ENCODE data around the gene TMIGD2. TPM values are rescaled to one million over a fixed set of nuclear protein-coding genes. Genes with fewer than 3 reads are reported as not detected.
"Not testable (repeated sequence)": the region's sequence is repeated elsewhere in the genome, so short reads cannot be mapped to it uniquely, and the experiment has no call there.

TMIGD2 gene
- total RNA-seq (not detected), polyA plus RNA-seq (0.25 TPM)
- long read RNA-seq, donor 1, partial matches to known transcripts, result 0 of 1 reads
- long read RNA-seq, donor 1, other reads (novel, unspliced or antisense), result 0 of 1 reads
- long read RNA-seq, donor 2, result 0 reads
- long read RNA-seq, donor 3, result 0 reads
- long read RNA-seq, donor 4, result 0 reads

GRCh38 chr19:4302243-4302640, at the start of gene TMIGD2:
TSS of gene TMIGD2 (minus strand) at chr19:4302389. CDS start at chr19:4302385, 4 bp downstream.
- ATAC-seq (no peak), DNase-seq (no peak)
- Histone ChIP-seq H3K4me1 (ENCODE audit: control insufficient read depth, insufficient read depth, low read length) (no peaks in the 10 kb centered on the region), H3K9me3 (ENCODE audit: control insufficient read depth, low read length) (no peaks in the 10 kb centered on the region), H3K27me3 (ENCODE audit: control insufficient read depth, insufficient read depth) (no peaks in the 10 kb centered on the region), H3K4me3 (ENCODE audit: low read length) (no peak within 1 kb of the TSS), H3K27ac (ENCODE audit: low read length) (no peak within 1 kb of the TSS)
- 52% methylated on average over 8 of the region's 8 CpGs for WGBS
- intact Hi-C loops (cut with DNase I), result no loop called here

- 94% methylated on average over 9 of the region's 9 CpGs for WGBS
- H3K4me3 ChIP-seq (ENCODE audit: low read length), result no peak overlapping the region
- intact Hi-C loops (cut with DNase I), result loop anchor here (5.0 to 10.0 kb wide), 2 partner anchors 76 to 83 kb away; partner anchors contain the start of gene SHD (in 1 of the 4)
Measured at GRCh38 chr19:4350726-4351125, 48.5 kb upstream of the TMIGD2 start.

GRCh38 chr19:4350111-4350510, 47.9 kb upstream of the TMIGD2 start:
- H3K4me3 ChIP-seq (ENCODE audit: low read length), result no peak overlapping the region
- H3K4me1 ChIP-seq (ENCODE audit: control insufficient read depth, insufficient read depth, low read length), result no peaks in the 10 kb centered on the region
- H3K9me3 ChIP-seq (ENCODE audit: control insufficient read depth, low read length), result no peaks in the 10 kb centered on the region
- H3K27ac ChIP-seq (ENCODE audit: low read length), result no peak overlapping the region
- intact Hi-C loops (cut with DNase I), result loop anchor here (5.0 to 10.0 kb wide), 2 partner anchors 75 to 83 kb away; partner anchors contain the start of gene SHD (in 1 of the 4)
- ATAC-seq (no peak), DNase-seq (no peak)
- WGBS, result 89% methylated on average over 8 of the region's 8 CpGs
- H3K27me3 ChIP-seq (ENCODE audit: control insufficient read depth, insufficient read depth), result no peaks in the 10 kb centered on the region

More at GRCh38 chr19:4350726-4351125, 48.5 kb upstream of the TMIGD2 start:
- H3K27ac ChIP-seq (ENCODE audit: low read length), result no peak overlapping the region
- no peaks in the 10 kb centered on the region for H3K9me3 ChIP-seq (ENCODE audit: control insufficient read depth, low read length)
- no peaks in the 10 kb centered on the region for H3K27me3 ChIP-seq (ENCODE audit: control insufficient read depth, insufficient read depth)
- H3K4me1 ChIP-seq (ENCODE audit: control insufficient read depth, insufficient read depth, low read length), result no peaks in the 10 kb centered on the region
- no peak for DNase-seq
- no peak for ATAC-seq

GRCh38 chr19:4349225-4349624, 47.0 kb upstream of the TMIGD2 start:
- H3K27me3 ChIP-seq (ENCODE audit: control insufficient read depth, insufficient read depth); H3K4me1 ChIP-seq (ENCODE audit: control insufficient read depth, insufficient read depth, low read length); ATAC-seq; H3K9me3 ChIP-seq (ENCODE audit: control insufficient read depth, low read length); DNase-seq; H3K27ac ChIP-seq (ENCODE audit: low read length); H3K4me3 ChIP-seq (ENCODE audit: low read length); intact Hi-C loops (cut with DNase I): not testable (repeated sequence)
- WGBS, result 93% methylated on average over 16 of the region's 16 CpGs

- no peaks in the 10 kb centered on the region for H3K9me3 ChIP-seq (ENCODE audit: control insufficient read depth, low read length)
- H3K27me3 ChIP-seq (ENCODE audit: control insufficient read depth, insufficient read depth), result no peaks in the 10 kb centered on the region
- no peaks in the 10 kb centered on the region for H3K4me1 ChIP-seq (ENCODE audit: control insufficient read depth, insufficient read depth, low read length)
- ATAC-seq, result no peak
- no peak overlapping the region for H3K4me3 ChIP-seq (ENCODE audit: low read length)
- intact Hi-C loops (cut with DNase I), result no loop called here
- WGBS, result 90% methylated on average over 6 of the region's 6 CpGs
- DNase-seq, result no peak
- no peak overlapping the region for H3K27ac ChIP-seq (ENCODE audit: low read length)
Measured at GRCh38 chr19:4347521-4347920, 45.3 kb upstream of the TMIGD2 start.

- ATAC-seq (no peak), DNase-seq (no peak)
- Histone ChIP-seq H3K27ac (ENCODE audit: low read length) (no peak overlapping the region), H3K4me3 (ENCODE audit: low read length) (no peak overlapping the region), H3K27me3 (ENCODE audit: control insufficient read depth, insufficient read depth) (no peaks in the 10 kb centered on the region), H3K9me3 (ENCODE audit: control insufficient read depth, low read length) (no peaks in the 10 kb centered on the region), H3K4me1 (ENCODE audit: control insufficient read depth, insufficient read depth, low read length) (no peaks in the 10 kb centered on the region)
- 98% methylated on average over 6 of the region's 6 CpGs for whole genome bisulfite sequencing
- intact Hi-C loops (cut with DNase I), result no loop called here
Measured at GRCh38 chr19:4346020-4346383, 43.8 kb upstream of the TMIGD2 start.

GRCh38 chr19:4345342-4346019, 43.3 kb upstream of the TMIGD2 start:
- peak in 1 of 3 donors; percentile 5 for DNase-seq
- no peaks in the 10 kb centered on the region for H3K27me3 ChIP-seq (ENCODE audit: control insufficient read depth, insufficient read depth)
- no peak overlapping the region for H3K27ac ChIP-seq (ENCODE audit: low read length)
- intact Hi-C loops (cut with DNase I), result no loop called here
- no peak overlapping the region for H3K4me3 ChIP-seq (ENCODE audit: low read length)
- no peaks in the 10 kb centered on the region for H3K4me1 ChIP-seq (ENCODE audit: control insufficient read depth, insufficient read depth, low read length)
- WGBS, result 93% methylated on average over 15 of the region's 15 CpGs
- no peaks in the 10 kb centered on the region for H3K9me3 ChIP-seq (ENCODE audit: control insufficient read depth, low read length)
- ATAC-seq, result no peak

GRCh38 chr19:4343370-4344307, 41.5 kb upstream of the TMIGD2 start, which contains the start of gene MPND:
TSS of gene MPND (plus strand) at chr19:4343562. CDS start at chr19:4343594, 32 bp downstream.
- intact Hi-C loops (cut with DNase I), result loop anchor here in 1 of 4 donors (2.0 kb wide), 1 partner anchor 57 kb away; the partner anchor contains the start of gene SH3GL1
- WGBS, result 5% methylated on average over 101 of the region's 101 CpGs

GRCh38 chr19:4342615-4343369, 40.6 kb upstream of the TMIGD2 start:
- no peaks in the 10 kb centered on the region for H3K9me3 ChIP-seq (ENCODE audit: control insufficient read depth, low read length)
- DNase-seq (peak; percentile 96 to 98 (median 97)), ATAC-seq (peak; percentile 97 to 98)
- peak overlapping the region; percentile 94 for H3K27ac ChIP-seq (ENCODE audit: low read length)
- under 1% methylated on average over 39 of the region's 39 CpGs for WGBS
- intact Hi-C loops (cut with DNase I), result loop anchor here in 1 of 4 donors (2.0 kb wide), 1 partner anchor 58 kb away; the partner anchor contains the start of gene SH3GL1
- H3K4me3 ChIP-seq (ENCODE audit: low read length), result peak overlapping the region; percentile 96
- H3K4me1 ChIP-seq (ENCODE audit: control insufficient read depth, insufficient read depth, low read length), result no peaks in the 10 kb centered on the region
- no peaks in the 10 kb centered on the region for H3K27me3 ChIP-seq (ENCODE audit: control insufficient read depth, insufficient read depth)

More at GRCh38 chr19:4343370-4344307, 41.5 kb upstream of the TMIGD2 start, which contains the start of gene MPND:
- H3K4me3 ChIP-seq (ENCODE audit: low read length), result peak within 1 kb of the TSS; percentile 96
- peak; percentile 92 for ATAC-seq
- no peaks in the 10 kb centered on the region for H3K27me3 ChIP-seq (ENCODE audit: control insufficient read depth, insufficient read depth)
- peak; percentile 95 to 98 (median 97) for DNase-seq
- H3K9me3 ChIP-seq (ENCODE audit: control insufficient read depth, low read length), result no peaks in the 10 kb centered on the region
- H3K4me1 ChIP-seq (ENCODE audit: control insufficient read depth, insufficient read depth, low read length), result no peaks in the 10 kb centered on the region
- peak within 1 kb of the TSS; percentile 94 for H3K27ac ChIP-seq (ENCODE audit: low read length)

- WGBS, result 2% methylated on average over 10 of the region's 10 CpGs
- intact Hi-C loops (cut with DNase I), result loop anchor here in 1 of 4 donors (2.0 kb wide), 1 partner anchor 59 kb away; the partner anchor contains the start of gene SH3GL1
- ATAC-seq, result peak; percentile 10 to 25
- Histone ChIP-seq H3K27ac (ENCODE audit: low read length) (peak overlapping the region; percentile 94), H3K27me3 (ENCODE audit: control insufficient read depth, insufficient read depth) (no peaks in the 10 kb centered on the region), H3K4me3 (ENCODE audit: low read length) (peak overlapping the region; percentile 44), H3K4me1 (ENCODE audit: control insufficient read depth, insufficient read depth, low read length) (no peaks in the 10 kb centered on the region), H3K9me3 (ENCODE audit: control insufficient read depth, low read length) (no peaks in the 10 kb centered on the region)
- no peak for DNase-seq
Measured at GRCh38 chr19:4342314-4342614, 40.1 kb upstream of the TMIGD2 start.

Data from right cardiac atrium (tissue), 5 donors.